ENCODE data around the gene PIGC.
A peak's percentile ranks its signal among the peaks of the same experiment; 100 is the strongest.

PIGC gene

DNA sequence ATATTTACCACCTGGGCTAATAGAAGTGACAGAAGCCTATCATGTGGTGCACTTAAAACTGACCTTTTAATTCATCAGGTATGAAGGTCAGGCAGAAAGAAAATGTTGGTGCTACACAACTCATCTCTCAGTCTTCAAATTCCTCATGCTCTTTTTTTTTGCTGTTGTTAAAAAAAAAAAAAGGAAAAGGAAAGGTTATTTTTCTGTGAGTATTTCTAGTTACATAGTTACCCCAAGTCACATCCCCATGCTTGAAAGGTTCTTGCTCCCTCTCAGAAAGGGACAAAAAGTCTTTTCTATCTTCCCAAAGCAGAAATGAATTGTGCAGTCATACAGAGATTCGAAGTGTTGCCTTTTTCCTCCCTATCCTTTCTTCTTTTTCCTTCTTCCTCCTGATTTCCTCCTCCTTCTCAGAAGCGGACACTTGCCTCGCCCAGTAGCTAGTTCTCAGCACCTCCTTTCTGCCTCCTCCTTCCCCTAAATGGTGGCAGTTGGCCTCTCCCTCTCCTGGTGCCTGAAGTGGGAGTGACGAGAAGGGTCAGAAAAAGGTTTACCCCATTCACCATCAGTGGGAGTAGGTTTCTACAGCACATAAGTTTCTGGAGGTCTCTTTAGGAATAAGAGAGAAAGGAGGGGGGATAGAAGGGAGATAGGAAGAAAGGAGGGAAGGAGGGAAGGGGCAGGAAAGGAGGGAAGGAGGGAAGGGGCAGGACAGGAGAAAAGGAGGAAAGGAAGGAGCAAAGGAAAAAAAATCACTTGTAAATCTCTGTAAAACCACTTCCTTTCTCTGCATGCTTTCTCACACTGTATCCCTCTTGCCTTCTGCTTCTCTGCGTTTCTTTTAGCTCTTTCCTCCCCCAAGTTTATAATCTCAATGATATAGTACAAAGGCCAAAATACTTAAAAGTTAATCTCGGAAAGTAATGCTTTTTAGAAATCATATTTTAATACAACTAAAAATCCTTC lies 43.8 kb downstream of the PIGC start:
- no peak for DNase-seq (ENCODE audit: extremely low read depth in 1 of 2, low read depth in 1 of 2)

GRCh38 chr1:172398970-172399755 lies 44.7 kb downstream of the PIGC start:
- no peak for DNase-seq (ENCODE audit: extremely low read depth in 1 of 2, low read depth in 1 of 2)

GRCh38 chr1:172398193-172398592 lies 45.7 kb downstream of the PIGC start:
- no peak for DNase-seq (ENCODE audit: extremely low read depth in 1 of 2, low read depth in 1 of 2)

- DNase-seq (ENCODE audit: extremely low read depth in 1 of 2, low read depth in 1 of 2): no peak
Measured at GRCh38 chr1:172397633-172398032, 46.2 kb downstream of the PIGC start.

GRCh38 chr1:172397221-172397620 lies 46.6 kb downstream of the PIGC start:
- DNase-seq (ENCODE audit: extremely low read depth in 1 of 2, low read depth in 1 of 2): no peak

GRCh38 chr1:172395576-172395975 lies 48.3 kb downstream of the PIGC start:
- no peak for DNase-seq (ENCODE audit: extremely low read depth in 1 of 2, low read depth in 1 of 2)

- DNase-seq (ENCODE audit: extremely low read depth in 1 of 2, low read depth in 1 of 2): no peak
Measured at GRCh38 chr1:172394811-172395210, 49.1 kb downstream of the PIGC start.

GRCh38 chr1:172394141-172394751 lies 49.6 kb downstream of the PIGC start:
- peak; percentile 19 to 40 for DNase-seq (ENCODE audit: extremely low read depth in 1 of 2, low read depth in 1 of 2)

DNA sequence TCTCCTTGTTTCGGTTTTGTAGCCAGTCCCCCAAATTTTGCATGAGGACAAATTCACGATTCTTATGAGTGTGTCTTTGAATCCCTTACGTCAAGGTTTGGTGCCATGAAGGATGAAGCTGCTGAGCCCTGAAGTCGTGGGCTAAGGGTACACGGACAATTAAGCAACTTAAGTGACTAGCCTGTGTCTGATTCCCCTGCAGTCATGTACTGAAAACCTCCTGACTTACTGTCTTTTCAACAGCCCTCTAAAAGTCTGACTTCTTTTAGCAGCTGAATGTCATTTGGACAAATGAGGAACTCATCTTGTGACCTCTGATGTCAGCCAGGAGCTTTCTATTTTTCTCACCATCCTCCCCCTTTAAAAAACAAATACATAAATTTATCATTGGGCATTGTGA lies 50.5 kb downstream of the PIGC start:
- no peak for DNase-seq (ENCODE audit: extremely low read depth in 1 of 2, low read depth in 1 of 2)

DNA sequence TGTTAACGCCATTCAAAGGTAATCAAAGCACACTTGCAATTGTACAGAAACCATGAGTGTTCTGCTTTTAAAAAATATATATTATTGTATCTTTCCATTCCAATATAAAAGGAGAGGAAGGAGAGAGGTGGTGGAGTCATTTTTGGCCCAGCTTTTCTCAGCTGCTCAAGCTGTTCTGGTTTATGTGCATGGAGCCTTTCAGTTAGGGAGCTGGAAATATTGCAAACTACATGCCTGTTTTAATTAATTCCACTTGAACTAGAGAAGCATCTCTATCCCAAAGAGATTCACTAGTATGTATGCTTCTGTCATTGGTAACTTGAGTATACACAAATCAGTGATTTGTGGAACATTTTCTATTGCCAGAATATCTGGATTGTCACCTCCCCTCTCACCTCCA lies 51.9 kb downstream of the PIGC start:
- DNase-seq (ENCODE audit: extremely low read depth in 1 of 2, low read depth in 1 of 2): no peak

Data from stimulated activated CD8-positive, alpha-beta memory T cell treated with anti-CD3 and anti-CD28 coated beads, Interleukin-7, amount 100 ng/mL, for 48 hours (primary cell).